LNCaP clone FGC (cell line): Measurements from ENCODE around the gene WDSUB1.

Experiments used
- DNase-seq: peaks from one replicate; pipeline ENCODE4 v3.0.0-alpha.2; 2011; ENCODE audit warnings: low read depth
- H3K4me3 ChIP-seq: 2 replicates; pipeline ENCODE4 v1.5.1; 2011; ENCODE audit warnings: mild to moderate bottlenecking, low read depth, low read length, control low read depth
- CTCF ChIP-seq: IDR thresholded peaks from 2 replicates; pipeline ENCODE4 v1.5.1; 2012; ENCODE audit warnings: mild to moderate bottlenecking; ENCODE audit not compliant: control insufficient read depth, insufficient read depth; ENCODE audit errors: extremely low read depth

Gene WDSUB1

GRCh38 chr2:159266554-159266953 lies 19.9 kb downstream of the WDSUB1 start:
- no peak for TF ChIP-seq CTCF
- H3K4me3 ChIP-seq: no peak overlapping the region
- no peak for DNase-seq

DNA sequence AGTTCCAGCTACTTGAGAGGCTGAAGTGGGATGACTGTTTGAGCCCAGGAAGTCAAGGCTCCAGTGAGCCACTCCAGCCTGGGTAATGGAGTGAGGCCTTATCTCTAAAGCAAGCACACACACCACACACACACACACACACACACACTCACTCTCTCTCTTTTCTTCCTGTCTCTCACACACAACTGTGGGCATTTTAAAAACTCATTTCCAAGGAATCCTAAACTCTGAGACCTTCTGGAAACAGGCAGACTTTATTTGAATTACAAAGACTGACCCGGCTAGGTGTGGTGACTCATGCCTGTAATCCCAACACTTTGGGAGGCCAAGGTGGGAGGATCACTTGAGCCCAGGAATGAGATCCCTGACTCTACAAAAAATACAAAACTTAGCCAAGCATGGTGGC lies 21.3 kb downstream of the WDSUB1 start:
- no peak overlapping the region for H3K4me3 ChIP-seq
- no peak for TF ChIP-seq CTCF
- DNase-seq: no peak

DNA sequence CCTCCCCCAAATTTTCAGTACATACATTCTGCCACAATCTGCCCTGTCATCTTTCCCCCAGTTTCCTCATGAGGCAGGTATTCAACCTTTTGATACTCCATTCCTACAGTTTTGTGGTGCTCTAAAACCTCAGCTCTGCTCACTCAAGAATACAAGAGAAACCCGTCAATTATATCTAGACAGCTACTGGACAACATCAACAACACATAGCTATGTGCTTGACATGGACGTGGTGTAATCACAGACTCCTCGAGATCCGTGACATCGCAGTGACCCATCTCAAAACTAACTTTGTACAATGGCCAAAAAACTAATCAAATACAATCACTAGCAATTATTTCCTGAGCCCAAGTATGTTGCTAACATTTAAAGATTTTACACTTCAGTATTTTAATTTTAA lies 23.6 kb downstream of the WDSUB1 start:
- H3K4me3 ChIP-seq: no peak overlapping the region
- TF ChIP-seq CTCF: no peak
- DNase-seq: no peak

DNA sequence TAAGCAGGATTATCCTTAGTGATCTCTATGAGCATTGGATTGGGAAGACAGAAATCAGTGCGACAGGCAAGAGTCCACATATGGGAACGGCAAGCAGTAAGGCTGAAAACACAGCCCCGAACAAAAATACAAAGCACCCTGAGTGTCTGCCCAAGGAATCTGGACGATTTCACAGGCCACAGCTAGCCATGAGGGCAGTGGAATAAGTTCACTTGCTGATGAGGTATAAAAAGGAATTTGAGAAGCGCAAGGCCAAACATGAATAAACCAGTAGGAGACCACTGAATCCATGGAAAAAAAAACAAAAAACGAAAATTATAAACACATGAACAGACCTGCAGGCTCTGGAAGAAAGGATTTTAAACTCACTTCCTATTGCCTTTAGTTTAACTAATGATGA lies 24.3 kb downstream of the WDSUB1 start:
- H3K4me3 ChIP-seq: no peak overlapping the region
- TF ChIP-seq CTCF: no peak
- no peak for DNase-seq

DNA sequence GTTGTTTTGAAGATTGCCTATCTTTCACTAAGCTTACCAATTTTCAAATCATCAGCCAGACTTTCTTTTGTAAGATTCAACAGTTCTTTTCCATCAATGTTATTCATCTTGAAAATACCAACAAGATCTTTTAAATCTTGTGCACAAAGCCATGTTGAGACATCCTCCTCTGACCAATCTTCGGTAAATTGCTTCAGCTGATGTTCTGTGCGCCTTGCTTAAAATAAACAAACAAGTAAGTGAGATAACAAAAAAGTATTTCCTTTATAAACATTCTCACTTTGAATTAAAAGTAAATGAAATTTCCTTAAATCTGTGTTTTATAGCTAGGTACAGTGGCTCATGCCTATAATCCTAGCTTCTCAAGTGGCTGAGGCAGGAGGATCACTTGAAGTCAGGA lies 30.3 kb downstream of the WDSUB1 start:
- H3K4me3 ChIP-seq: no peak overlapping the region
- DNase-seq: no peak
- no peak for TF ChIP-seq CTCF

DNA sequence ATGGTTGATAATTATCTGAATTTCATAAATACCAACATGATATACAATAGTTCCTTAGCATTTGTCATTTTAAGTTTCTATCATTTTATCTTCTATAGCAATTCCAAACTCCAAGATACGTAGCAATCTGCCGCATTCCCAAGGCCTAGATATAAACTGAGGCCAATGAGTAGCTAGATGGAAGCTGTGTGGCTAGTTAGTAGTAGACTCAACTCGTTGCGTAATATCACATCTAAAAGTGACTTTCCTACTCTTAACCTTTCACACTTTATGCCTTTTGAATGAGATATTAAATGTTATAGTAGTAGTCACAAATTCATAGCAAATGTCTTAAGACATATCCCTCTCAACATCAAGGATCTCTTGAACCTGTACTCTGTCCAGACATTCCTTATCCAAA lies 33.6 kb downstream of the WDSUB1 start:
- H3K4me3 ChIP-seq: no peak overlapping the region
- no peak for TF ChIP-seq CTCF
- DNase-seq: no peak

DNA sequence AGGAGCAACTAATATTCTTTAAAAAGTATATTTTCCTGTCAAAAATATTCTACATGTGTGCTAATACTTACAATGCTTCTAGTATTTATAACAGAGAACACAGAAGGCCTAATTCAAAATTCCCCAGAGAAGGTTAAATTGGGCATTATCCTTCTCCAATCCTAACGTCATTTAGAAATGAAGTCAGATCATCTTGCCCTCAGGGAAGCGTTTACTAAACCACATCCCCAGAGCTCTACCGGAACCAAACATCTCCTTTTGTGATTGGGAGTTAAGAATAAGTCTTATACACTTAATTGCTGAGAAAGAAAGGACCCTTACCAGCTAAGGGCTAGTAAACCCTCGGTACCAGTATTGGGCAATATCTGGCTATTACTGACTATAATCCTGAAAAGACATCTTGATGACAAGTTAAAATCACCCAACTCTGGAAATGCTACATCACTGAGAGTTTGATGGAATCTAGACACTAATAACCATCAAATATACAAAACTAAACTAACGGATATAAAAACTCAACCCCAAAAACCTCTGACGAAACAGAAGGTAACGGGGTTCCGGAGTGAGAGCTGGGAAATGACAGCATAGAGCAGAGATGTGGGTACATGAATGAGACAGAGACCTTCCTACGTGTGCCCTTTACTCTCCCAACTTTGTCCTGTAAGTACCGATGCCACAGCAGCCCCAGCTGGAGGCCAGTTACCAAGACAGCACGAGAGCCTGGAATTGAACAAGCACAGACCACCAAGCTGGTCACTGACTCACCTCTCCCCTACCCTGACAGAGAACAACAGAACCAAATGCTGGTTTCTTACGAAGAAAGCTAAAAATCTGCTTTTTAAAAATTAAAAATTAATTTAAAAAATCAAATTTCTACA lies 35.0 kb downstream of the WDSUB1 start:
- DNase-seq: no peak
- TF ChIP-seq CTCF: no peak
- H3K4me3 ChIP-seq: no peak overlapping the region
